Liver (tissue), 3 donors: ENCODE data around the gene MED15.

ENCODE experiments used
- ATF3 ChIP-seq: IDR thresholded peaks from 2 replicates; pipeline ENCODE4 v1.6.1; 2016; ENCODE audit warnings: antibody characterized with exemption
- CTCF ChIP-seq: fragments of 150-350 bp; IDR thresholded peaks from 2 replicates; pipeline ENCODE4 v1.5.1; 2017; ENCODE audit warnings: improper control_type of control experiment, low read depth, low read length; ENCODE audit not compliant: missing input control
- EGR1 ChIP-seq, 2 donors: IDR thresholded peaks; 2 replicates each; pipeline ENCODE4 v1.6.1; 2016 to 2018; ENCODE audit warnings: antibody characterized with exemption in 2 of 2, low read depth in 2 of 2
- FOXA1 ChIP-seq: IDR thresholded peaks from 2 replicates; pipeline ENCODE4 v1.6.1; 2016; ENCODE audit warnings: antibody characterized with exemption
- JUND ChIP-seq, 2 donors: IDR thresholded peaks; 2 replicates each; pipeline ENCODE4 v1.6.1; 2016; ENCODE audit warnings: antibody characterized with exemption in 2 of 2
- MAX ChIP-seq: IDR thresholded peaks from 2 replicates; pipeline ENCODE4 v1.6.1; 2016; ENCODE audit warnings: antibody characterized with exemption
- RAD21 ChIP-seq, 2 donors: IDR thresholded peaks; 2 replicates each; pipeline ENCODE4 v1.6.1; 2016; ENCODE audit warnings: antibody characterized with exemption in 2 of 2, mild to moderate bottlenecking in 2 of 2
- REST ChIP-seq: IDR thresholded peaks from 2 replicates; pipeline ENCODE4 v1.6.1; 2016; ENCODE audit warnings: antibody characterized with exemption, mild to moderate bottlenecking
- RXRA ChIP-seq, 2 donors: IDR thresholded peaks; 2 replicates each; pipeline ENCODE4 v1.6.1; 2017 to 2018; ENCODE audit warnings: antibody characterized with exemption in 2 of 2, mild to moderate bottlenecking in 1 of 2
- SP1 ChIP-seq: IDR thresholded peaks from 2 replicates; pipeline ENCODE4 v1.6.1; 2018; ENCODE audit warnings: antibody characterized with exemption, mild to moderate bottlenecking
- TAF1 ChIP-seq: conservative IDR thresholded peaks from 2 replicates; pipeline ENCODE4 v1.6.1; 2016; ENCODE audit warnings: antibody characterized with exemption, mild to moderate bottlenecking
- YY1 ChIP-seq: IDR thresholded peaks from 2 replicates; pipeline ENCODE4 v1.6.1; 2016; ENCODE audit warnings: antibody characterized with exemption, mild to moderate bottlenecking
- ZBTB33 ChIP-seq: IDR thresholded peaks from 2 replicates; pipeline ENCODE4 v1.6.1; 2016; ENCODE audit warnings: antibody characterized with exemption
- donor health status: healthy.
- donor health status: healthy.

- TF ChIP-seq ZBTB33: no peak
- TF ChIP-seq CTCF: no peak
- no peak for TF ChIP-seq MAX
- no peak for TF ChIP-seq ATF3
- TF ChIP-seq TAF1: no peak
- TF ChIP-seq YY1: no peak
- no peak for TF ChIP-seq REST
- no peak for TF ChIP-seq EGR1 (IDR thresholded peaks at IDR 0.05; ENCODE audit: low read depth in 2 of 2)
- TF ChIP-seq RAD21 (IDR thresholded peaks at IDR 0.05): no peak
- TF ChIP-seq SP1: no peak
- TF ChIP-seq RXRA (IDR thresholded peaks at IDR 0.05): no peak
- TF ChIP-seq JUND (IDR thresholded peaks at IDR 0.05): no peak
- no peak for TF ChIP-seq FOXA1
Observed at GRCh38 chr22:20588843-20589581, 81.6 kb downstream of the MED15 start.
